Testis (tissue), 3 donors: ENCODE measurements around the gene GRIP1. TPM values are rescaled to one million over a fixed set of nuclear protein-coding genes. Genes with fewer than 3 reads are reported as not detected.

ENCODE experiments used
- DNase-seq: peaks from one replicate; pipeline ENCODE4 v3.0.0-alpha.2; 2019
- H3K27ac ChIP-seq, 2 donors: fragments of 200-600 bp; sonication (generic); one replicate each; pipeline ENCODE4 v1.5.1; 2019
- H3K27me3 ChIP-seq: fragments of 200-600 bp; sonication (generic); one replicate; pipeline ENCODE4 v1.5.1; 2019
- H3K36me3 ChIP-seq: fragments of 200-600 bp; sonication (generic); one replicate; pipeline ENCODE4 v1.5.1; 2017; ENCODE audit warnings: low read depth; ENCODE audit errors: missing control alignments
- H3K4me1 ChIP-seq: fragments of 200-600 bp; sonication (generic); one replicate; pipeline ENCODE4 v1.5.1; 2019
- H3K4me3 ChIP-seq, 2 donors: fragments of 200-600 bp; sonication (generic); one replicate each; pipeline ENCODE4 v1.5.1; 2017 to 2019
- H3K9me3 ChIP-seq: fragments of 200-600 bp; sonication (generic); one replicate; pipeline ENCODE4 v1.5.1; 2017
- CTCF ChIP-seq, 3 experiments: fragments of 450-650 bp in 2 of 3; fragments of 200-600 bp in 1 of 3; sonication (generic) in 1 of 3; IDR thresholded peaks; one replicate each; pipeline ENCODE4 v1.5.1; 2016 to 2019; ENCODE audit warnings: antibody characterized with exemption in 3 of 3, mild to moderate bottlenecking in 2 of 3, moderate library complexity in 1 of 3
- POLR2A ChIP-seq: fragments of 450-650 bp; IDR thresholded peaks from one replicate; pipeline ENCODE4 v1.6.1; 2017; ENCODE audit warnings: antibody characterized with exemption, mild to moderate bottlenecking, moderate library complexity
- WGBS, 2 donors: methylation state at CpG; one replicate each; pipeline ENCODE4 v1.1.5; 2018; 5-methylcytosine and 5-hydroxymethylcytosine counted together
- intact Hi-C: fragments of 100-400 bp; cut with DNase I; formaldehyde crosslinking; loops from one replicate; pipeline ENCODE4 v1.15.1; 2023; ENCODE audit warnings: low total_unique reads
- polyA plus RNA-seq: library from polyadenylated mRNA; stranded (reverse); fragments of 350-450 nt; fragmentation: Illumina TruSeq; extraction: RNeasy Lipid Tissue Mini Kit (QIAGEN cat#74804); gene quantifications from one replicate; pipeline ENCODE4 v1.2.3, GENCODE V29; 2014; ENCODE audit warnings: low read depth, low replicate concordance; ENCODE audit not compliant: insufficient read depth
- total RNA-seq, 2 donors: library from RNA; depleted of rRNA; stranded (reverse); fragments of >200 nt; gene quantifications; one replicate each; pipeline ENCODE4 v1.2.3, GENCODE V29; 2016

The GRIP1 gene
- total and polyA plus RNA-seq, 3 donors from 2014 or later = 12.0 to 14.0 (median 12.9) TPM

GRCh38 chr12:66428261-66428660 lies 250.6 kb downstream of the GRIP1 start:
- TF ChIP-seq POLR2A (no peak), CTCF (IDR thresholded peaks at IDR 0.05) (no peak)
- DNase-seq = no peak
- Histone ChIP-seq H3K4me3 (no peak overlapping the region), H3K9me3 (no peaks in the 10 kb centered on the region), H3K27me3 (no peaks in the 10 kb centered on the region), H3K4me1 (no peaks in the 10 kb centered on the region), H3K36me3 (no peaks in the 10 kb centered on the region), H3K27ac (no peak overlapping the region)
- intact Hi-C loops = no loop called here

GRCh38 chr12:66426696-66427095 lies 252.2 kb downstream of the GRIP1 start:
- H3K27me3 ChIP-seq = no peaks in the 10 kb centered on the region
- 76 to 93% methylated on average over 2 of the region's 2 CpGs for WGBS, 2 donors
- no peaks in the 10 kb centered on the region for H3K36me3 ChIP-seq
- TF ChIP-seq POLR2A = no peak
- no peaks in the 10 kb centered on the region for H3K9me3 ChIP-seq
- no peak for DNase-seq
- intact Hi-C loops = no loop called here
- no peaks in the 10 kb centered on the region for H3K4me1 ChIP-seq
- H3K27ac ChIP-seq = no peak overlapping the region
- no peak overlapping the region for H3K4me3 ChIP-seq

- DNase-seq = no peak
- intact Hi-C loops = no loop called here
- H3K9me3 ChIP-seq = no peaks in the 10 kb centered on the region
- H3K4me1 ChIP-seq = no peaks in the 10 kb centered on the region
- WGBS, 2 donors = 79 to 89% methylated on average over 2 of the region's 2 CpGs
- TF ChIP-seq POLR2A (no peak), CTCF (IDR thresholded peaks at IDR 0.05) (no peak)
- no peaks in the 10 kb centered on the region for H3K27me3 ChIP-seq
- H3K27ac ChIP-seq = no peak overlapping the region
- H3K36me3 ChIP-seq = no peaks in the 10 kb centered on the region
- no peak overlapping the region for H3K4me3 ChIP-seq
Observed at GRCh38 chr12:66423266-66423665, 255.6 kb downstream of the GRIP1 start.

- Histone ChIP-seq H3K4me3 (no peak overlapping the region), H3K36me3 (no peaks in the 10 kb centered on the region), H3K27me3 (no peaks in the 10 kb centered on the region), H3K9me3 (no peaks in the 10 kb centered on the region), H3K4me1 (no peaks in the 10 kb centered on the region), H3K27ac (no peak overlapping the region)
- intact Hi-C loops = no loop called here
- WGBS, 2 donors = 83 to 93% methylated on average over 1 of the region's 1 CpG
- no peak for DNase-seq
- no peak for TF ChIP-seq POLR2A
- no peak for TF ChIP-seq CTCF (IDR thresholded peaks at IDR 0.05)
Observed at GRCh38 chr12:66418908-66419307, 260.0 kb downstream of the GRIP1 start.

GRCh38 chr12:66417217-66417616 lies 261.7 kb downstream of the GRIP1 start:
- H3K4me3 ChIP-seq = no peak overlapping the region
- intact Hi-C loops = no loop called here
- DNase-seq = no peak
- no peak overlapping the region for H3K27ac ChIP-seq
- TF ChIP-seq POLR2A (no peak), CTCF (IDR thresholded peaks at IDR 0.05) (no peak)
- no peaks in the 10 kb centered on the region for H3K27me3 ChIP-seq
- H3K9me3 ChIP-seq = no peaks in the 10 kb centered on the region
- H3K4me1 ChIP-seq = no peaks in the 10 kb centered on the region
- H3K36me3 ChIP-seq = no peaks in the 10 kb centered on the region
- 52 to 70% methylated on average over 1 of the region's 1 CpG for WGBS, 2 donors
